Muscle layer of colon (tissue), 2 donors: ENCODE results near the gene CFAP73.

Source experiments
- H3K27ac ChIP-seq: one replicate; pipeline ENCODE4 v1.7.0; 2013; ENCODE audit warnings: low read depth, mild to moderate bottlenecking, low read length, moderate library complexity
- H3K27me3 ChIP-seq, 2 donors: one replicate each; pipeline ENCODE4 v1.7.0; 2013; ENCODE audit warnings: low read length in 2 of 2, mild to moderate bottlenecking in 2 of 2; ENCODE audit not compliant: insufficient read depth in 2 of 2, control insufficient read depth in 1 of 2
- H3K36me3 ChIP-seq: one replicate; pipeline ENCODE4 v1.7.0; 2013; ENCODE audit warnings: mild to moderate bottlenecking, low read length; ENCODE audit not compliant: insufficient read depth
- H3K4me1 ChIP-seq: one replicate; pipeline ENCODE4 v1.7.0; 2013; ENCODE audit warnings: mild to moderate bottlenecking, low read length; ENCODE audit not compliant: insufficient read depth
- H3K4me3 ChIP-seq, 2 donors: one replicate each; pipeline ENCODE4 v1.7.0; 2013; ENCODE audit warnings: low read length in 2 of 2, low read depth in 1 of 2, mild to moderate bottlenecking in 1 of 2, moderate library complexity in 1 of 2
- H3K9ac ChIP-seq: one replicate; pipeline ENCODE4 v1.7.0; 2013; ENCODE audit warnings: low read length
- H3K9me3 ChIP-seq: one replicate; pipeline ENCODE4 v1.7.0; 2013; ENCODE audit warnings: mild to moderate bottlenecking, low read length
- donor health status: abdominal sarcoma.
- donor health status: Adenocarcinoma of cecum.

Gene CFAP73

DNA sequence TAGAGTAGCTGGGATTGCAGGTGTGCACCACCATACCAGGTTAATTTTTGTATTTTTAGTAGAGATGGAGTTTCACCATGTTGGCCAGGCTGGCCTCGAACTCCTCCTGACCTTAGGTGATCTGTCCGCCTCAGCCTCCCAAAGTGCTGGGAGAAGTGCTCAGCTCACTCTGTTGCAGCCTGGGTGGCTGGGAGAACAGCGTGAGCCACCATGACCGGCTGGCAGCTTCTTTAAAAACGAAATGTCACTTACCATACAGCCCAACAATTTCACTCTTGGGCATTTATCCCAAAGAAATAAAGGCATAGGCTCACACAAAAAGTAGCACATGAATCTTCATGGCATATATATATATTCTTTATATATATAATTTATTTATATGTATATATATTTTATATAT is 4.7 kb upstream of the CFAP73 start:
- H3K36me3 ChIP-seq = no peaks in the 10 kb centered on the region
- H3K27ac ChIP-seq = no peak overlapping the region
- peaks cover 6% of the 10 kb centered on the region for H3K4me1 ChIP-seq
- H3K4me3 ChIP-seq = no peak overlapping the region
- no peak overlapping the region for H3K9ac ChIP-seq
- H3K27me3 ChIP-seq = no peaks in the 10 kb centered on the region
- no peaks in the 10 kb centered on the region for H3K9me3 ChIP-seq

- Histone ChIP-seq H3K36me3 (no peaks in the 10 kb centered on the region), H3K27ac (no peak overlapping the region), H3K27me3 (no peaks in the 10 kb centered on the region), H3K9me3 (no peaks in the 10 kb centered on the region), H3K4me3 (no peak overlapping the region), H3K9ac (no peak overlapping the region), H3K4me1 (peaks cover 8% of the 10 kb centered on the region)
Observed at GRCh38 chr12:113145720-113146551, 3.6 kb upstream of the CFAP73 start.

DNA sequence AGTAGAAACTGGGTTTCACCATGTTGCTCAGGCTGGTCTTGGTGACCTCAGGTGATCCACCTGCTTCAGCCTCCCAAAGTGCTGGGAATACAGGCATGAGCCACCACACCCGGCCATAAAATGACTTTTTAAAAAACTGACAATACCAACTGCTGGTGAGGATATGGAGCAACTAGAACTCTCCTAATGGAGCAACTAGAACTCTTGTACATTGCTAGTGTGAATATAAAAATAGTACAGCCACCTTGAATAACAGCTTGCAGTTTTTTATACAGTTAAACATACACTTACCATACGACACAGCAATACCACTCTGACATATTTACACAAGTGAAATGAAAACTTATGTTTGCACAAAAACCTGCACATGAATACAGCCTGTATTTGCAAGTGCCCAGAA is 2.5 kb upstream of the CFAP73 start:
- H3K27me3 ChIP-seq = peaks cover 6% of the 10 kb centered on the region in 2 donors
- H3K36me3 ChIP-seq = no peaks in the 10 kb centered on the region
- peaks cover 8% of the 10 kb centered on the region for H3K4me1 ChIP-seq
- H3K9ac ChIP-seq = no peak overlapping the region
- H3K27ac ChIP-seq = no peak overlapping the region
- no peak overlapping the region for H3K4me3 ChIP-seq
- H3K9me3 ChIP-seq = no peaks in the 10 kb centered on the region

DNA sequence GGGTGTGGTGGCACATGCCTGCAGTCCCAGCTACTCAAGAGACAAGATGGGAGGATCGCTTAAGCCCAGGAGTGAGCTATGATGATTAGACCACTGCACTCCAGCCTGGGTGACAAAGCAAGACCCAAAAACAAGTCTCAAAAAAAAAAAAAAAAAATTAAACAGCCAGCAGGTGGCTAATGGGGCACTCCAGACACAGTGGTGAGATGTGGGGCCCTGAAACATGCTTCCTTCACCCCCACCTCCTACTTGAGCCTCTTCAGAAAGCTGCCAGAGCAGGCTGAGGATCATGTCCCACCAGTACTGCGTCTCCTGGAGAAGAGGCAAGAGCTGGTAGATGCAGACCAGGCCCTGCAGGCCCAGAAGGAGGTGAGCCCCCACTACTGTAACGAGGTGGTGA is 2.1 kb downstream of the CFAP73 start:
- no peaks in the 10 kb centered on the region for H3K36me3 ChIP-seq
- H3K4me1 ChIP-seq = peaks cover 8% of the 10 kb centered on the region
- no peak overlapping the region for H3K9ac ChIP-seq
- no peak overlapping the region for H3K27ac ChIP-seq
- no peak overlapping the region for H3K4me3 ChIP-seq
- peaks cover 25 to 42% of the 10 kb centered on the region in 2 donors for H3K27me3 ChIP-seq
- H3K9me3 ChIP-seq = no peaks in the 10 kb centered on the region

GRCh38 chr12:113152196-113152834 is 2.8 kb downstream of the CFAP73 start:
- H3K4me3 ChIP-seq = peak overlapping the region in 1 of 2 donors; percentile 38
- H3K27me3 ChIP-seq = peaks cover 25 to 42% of the 10 kb centered on the region in 2 donors
- no peak overlapping the region for H3K9ac ChIP-seq
- H3K4me1 ChIP-seq = peaks cover 8% of the 10 kb centered on the region
- no peaks in the 10 kb centered on the region for H3K9me3 ChIP-seq
- H3K27ac ChIP-seq = no peak overlapping the region
- H3K36me3 ChIP-seq = no peaks in the 10 kb centered on the region

DNA sequence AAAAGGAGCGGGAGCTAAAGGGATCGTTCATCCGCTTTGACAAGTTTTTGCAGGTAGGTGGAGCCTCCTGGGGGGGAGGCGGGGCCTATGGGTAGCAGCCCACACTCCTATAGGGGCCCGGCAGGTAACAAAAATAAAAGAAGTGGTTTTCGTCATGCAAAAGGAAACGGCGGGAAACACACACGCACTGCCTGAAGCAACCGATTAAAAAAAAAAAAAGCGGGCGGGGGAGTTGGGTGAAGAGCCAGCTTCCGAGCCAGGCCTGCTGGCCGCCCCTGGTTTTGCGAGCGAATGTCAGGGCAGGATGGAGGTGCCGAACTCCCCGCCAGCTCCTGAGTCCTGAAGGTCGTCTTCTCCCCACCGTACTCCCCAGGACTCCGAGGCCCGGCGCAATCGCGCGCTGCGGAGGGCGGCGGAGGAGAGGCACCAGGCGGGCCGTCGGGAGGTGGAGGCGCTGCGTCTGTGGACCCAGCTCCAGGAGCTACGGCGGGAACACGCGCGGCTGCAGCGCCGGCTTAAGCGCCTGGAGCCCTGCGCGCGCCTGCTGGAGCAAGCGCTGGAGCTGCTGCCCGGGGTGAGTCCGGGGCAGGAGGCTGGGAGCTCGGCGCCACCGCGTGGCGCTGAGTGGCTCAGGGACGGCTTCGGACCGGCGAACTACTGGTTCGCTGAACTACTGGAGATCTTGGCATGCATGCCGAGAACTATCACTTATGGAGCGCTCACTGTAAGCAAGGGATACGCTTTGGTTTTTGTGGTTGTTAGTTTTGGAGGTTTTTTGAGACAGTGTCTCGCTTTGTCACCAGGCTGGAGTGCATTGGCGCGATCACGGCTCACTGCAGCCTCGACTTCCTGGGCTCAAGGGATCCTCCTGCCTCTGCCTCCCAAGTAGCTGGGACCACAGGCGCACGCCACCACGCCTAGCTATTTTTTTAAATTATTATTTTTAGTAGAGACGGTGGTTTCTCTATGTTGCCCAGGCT is 3.6 kb downstream of the CFAP73 start:
- peaks cover 1% of the 10 kb centered on the region for H3K36me3 ChIP-seq
- peaks cover 25 to 42% of the 10 kb centered on the region in 2 donors for H3K27me3 ChIP-seq
- H3K9me3 ChIP-seq = no peaks in the 10 kb centered on the region
- no peak overlapping the region for H3K27ac ChIP-seq
- no peak overlapping the region for H3K9ac ChIP-seq
- peak overlapping the region; percentile 38 to 41 for H3K4me3 ChIP-seq
- H3K4me1 ChIP-seq = peaks cover 8% of the 10 kb centered on the region

- no peak overlapping the region for H3K27ac ChIP-seq
- H3K9me3 ChIP-seq = no peaks in the 10 kb centered on the region
- peaks cover 25 to 42% of the 10 kb centered on the region in 2 donors for H3K27me3 ChIP-seq
- H3K4me1 ChIP-seq = peaks cover 6% of the 10 kb centered on the region
- H3K36me3 ChIP-seq = peaks cover 12% of the 10 kb centered on the region
- H3K9ac ChIP-seq = no peak overlapping the region
- H3K4me3 ChIP-seq = no peak overlapping the region
Observed at GRCh38 chr12:113154351-113154973, 4.9 kb downstream of the CFAP73 start.

DNA sequence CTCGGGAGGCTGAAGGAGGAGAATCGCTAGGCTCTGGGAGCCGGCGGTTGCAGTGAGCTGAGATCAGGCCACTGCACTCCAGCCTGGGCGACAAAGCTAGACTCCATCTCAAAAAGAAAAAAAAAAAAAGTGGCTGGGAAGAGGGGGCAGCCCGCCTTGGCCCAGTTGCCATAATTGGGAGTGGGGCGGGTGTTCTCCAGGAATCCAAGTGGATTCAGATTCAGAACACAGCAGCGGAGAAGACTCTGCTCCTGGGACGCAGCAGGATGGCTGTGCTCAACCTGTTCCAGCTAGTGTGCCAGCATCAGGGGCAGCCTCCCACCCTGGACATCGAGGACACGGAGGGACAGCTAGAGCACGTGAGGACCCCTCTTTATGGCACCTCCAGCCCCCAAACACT is 5.5 kb downstream of the CFAP73 start:
- Histone ChIP-seq H3K27me3 (peaks cover 25 to 42% of the 10 kb centered on the region in 2 donors), H3K9me3 (no peaks in the 10 kb centered on the region), H3K36me3 (peaks cover 17% of the 10 kb centered on the region), H3K4me3 (no peak overlapping the region), H3K4me1 (no peaks in the 10 kb centered on the region), H3K9ac (no peak overlapping the region), H3K27ac (no peak overlapping the region)

GRCh38 chr12:113155646-113156045 is 6.1 kb downstream of the CFAP73 start:
- Histone ChIP-seq H3K9me3 (no peaks in the 10 kb centered on the region), H3K9ac (no peak overlapping the region), H3K36me3 (peaks cover 23% of the 10 kb centered on the region), H3K4me1 (no peaks in the 10 kb centered on the region), H3K27me3 (peaks cover 25 to 42% of the 10 kb centered on the region in 2 donors), H3K27ac (no peak overlapping the region), H3K4me3 (no peak overlapping the region)

GRCh38 chr12:113157218-113157859 is 7.8 kb downstream of the CFAP73 start:
- H3K4me1 ChIP-seq = no peaks in the 10 kb centered on the region
- no peak overlapping the region for H3K4me3 ChIP-seq
- peaks cover 16 to 32% of the 10 kb centered on the region in 2 donors for H3K27me3 ChIP-seq
- peaks cover 33% of the 10 kb centered on the region for H3K36me3 ChIP-seq
- no peak overlapping the region for H3K27ac ChIP-seq
- no peak overlapping the region for H3K9ac ChIP-seq
- H3K9me3 ChIP-seq = no peaks in the 10 kb centered on the region
